Head of caudate nucleus (tissue), 42 donors: ENCODE results near the gene ANP32B.
"Not testable (repeated sequence)": the region's sequence is repeated elsewhere in the genome, so short reads cannot be mapped to it uniquely, and the experiment has no call there.

Source experiments
- DNase-seq, 42 donors: peaks; one replicate each; pipeline versions ENCODE4 v3.0.0 to v3.0.0-alpha.2; 2020 to 2021; ENCODE audit warnings: mixed read lengths in 7 of 42
- intact Hi-C: fragments of 100-400 bp; cut with DNase I; formaldehyde crosslinking; loops from one replicate; pipeline ENCODE4 v1.15.0; 2022

Gene ANP32B

GRCh38 chr9:97984188-97985057 is 1.3 kb downstream of the ANP32B start:
- intact Hi-C loops: loop anchor here (5.0 kb wide), 3 partner anchors 62 to 287 kb away; partner anchors contain the start of genes NANS, TRMO and XPA

GRCh38 chr9:97985058-97985861 is 2.1 kb downstream of the ANP32B start:
- intact Hi-C loops: no loop called here
- peak in 14 of 42 donors; percentile 6 to 42 (median 20) for DNase-seq

More at GRCh38 chr9:97984188-97985057, 1.3 kb downstream of the ANP32B start:
- peak; percentile 29 to 91 (median 78) for DNase-seq

GRCh38 chr9:97987487-97987886 is 4.3 kb downstream of the ANP32B start:
- intact Hi-C loops: no loop called here
- no peak for DNase-seq

- intact Hi-C loops: no loop called here
- DNase-seq: no peak
These were observed 7.1 kb downstream of the ANP32B start for GRCh38 chr9:97990259-97990658.

- intact Hi-C loops: no loop called here
- DNase-seq: no peak
These were observed 8.7 kb downstream of the ANP32B start for GRCh38 chr9:97991818-97992217.

GRCh38 chr9:97992219-97992618 is 9.1 kb downstream of the ANP32B start:
- intact Hi-C loops: no loop called here
- no peak for DNase-seq

GRCh38 chr9:97993000-97993399 is 9.9 kb downstream of the ANP32B start:
- DNase-seq: no peak
- intact Hi-C loops: no loop called here

GRCh38 chr9:97994703-97995102 is 11.6 kb downstream of the ANP32B start:
- no peak for DNase-seq

GRCh38 chr9:97996676-97997075 is 13.5 kb downstream of the ANP32B start:
- DNase-seq, intact Hi-C loops: not testable (repeated sequence)

More at GRCh38 chr9:97994703-97995102, 11.6 kb downstream of the ANP32B start:
- intact Hi-C loops: no loop called here

- intact Hi-C loops: no loop called here
- DNase-seq: no peak
These were observed 14.5 kb downstream of the ANP32B start for GRCh38 chr9:97997330-97998276.

GRCh38 chr9:98002808-98003207 is 19.7 kb downstream of the ANP32B start:
- peak in 3 of 42 donors; percentile 11 to 44 (median 22) for DNase-seq
- intact Hi-C loops: no loop called here

GRCh38 chr9:98006127-98006796 is 23.1 kb downstream of the ANP32B start:
- no peak for DNase-seq
- intact Hi-C loops: no loop called here

- intact Hi-C loops: no loop called here
- DNase-seq: no peak
These were observed 24.2 kb downstream of the ANP32B start for GRCh38 chr9:98007251-98007928.

GRCh38 chr9:98008764-98009163 is 25.6 kb downstream of the ANP32B start:
- intact Hi-C loops: no loop called here

GRCh38 chr9:98009437-98009836 is 26.3 kb downstream of the ANP32B start:
- intact Hi-C loops: no loop called here

More at GRCh38 chr9:98008764-98009163, 25.6 kb downstream of the ANP32B start:
- DNase-seq: no peak

GRCh38 chr9:98009936-98010335 is 26.8 kb downstream of the ANP32B start:
- intact Hi-C loops: no loop called here
- DNase-seq: no peak

More at GRCh38 chr9:98009437-98009836, 26.3 kb downstream of the ANP32B start:
- DNase-seq: no peak

- peak in 1 of 42 donors; percentile 13 for DNase-seq
- intact Hi-C loops: no loop called here
These were observed 27.3 kb downstream of the ANP32B start for GRCh38 chr9:98010445-98010844.

GRCh38 chr9:98011122-98011521 is 28.0 kb downstream of the ANP32B start:
- intact Hi-C loops: no loop called here
- DNase-seq: no peak
